SH-SY5Y (cell line): Measurements from ENCODE around the gene CTCFL.

Source experiments
- GATA2 ChIP-seq: IDR thresholded peaks from 2 replicates; pipeline ENCODE4 v1.6.1; 2011; ENCODE audit warnings: mild to moderate bottlenecking, low read depth, low read length
- GATA3 ChIP-seq: IDR thresholded peaks from 2 replicates; pipeline ENCODE4 v1.6.1; 2011; ENCODE audit warnings: low read depth, mild to moderate bottlenecking, low read length, moderate library complexity

DNA sequence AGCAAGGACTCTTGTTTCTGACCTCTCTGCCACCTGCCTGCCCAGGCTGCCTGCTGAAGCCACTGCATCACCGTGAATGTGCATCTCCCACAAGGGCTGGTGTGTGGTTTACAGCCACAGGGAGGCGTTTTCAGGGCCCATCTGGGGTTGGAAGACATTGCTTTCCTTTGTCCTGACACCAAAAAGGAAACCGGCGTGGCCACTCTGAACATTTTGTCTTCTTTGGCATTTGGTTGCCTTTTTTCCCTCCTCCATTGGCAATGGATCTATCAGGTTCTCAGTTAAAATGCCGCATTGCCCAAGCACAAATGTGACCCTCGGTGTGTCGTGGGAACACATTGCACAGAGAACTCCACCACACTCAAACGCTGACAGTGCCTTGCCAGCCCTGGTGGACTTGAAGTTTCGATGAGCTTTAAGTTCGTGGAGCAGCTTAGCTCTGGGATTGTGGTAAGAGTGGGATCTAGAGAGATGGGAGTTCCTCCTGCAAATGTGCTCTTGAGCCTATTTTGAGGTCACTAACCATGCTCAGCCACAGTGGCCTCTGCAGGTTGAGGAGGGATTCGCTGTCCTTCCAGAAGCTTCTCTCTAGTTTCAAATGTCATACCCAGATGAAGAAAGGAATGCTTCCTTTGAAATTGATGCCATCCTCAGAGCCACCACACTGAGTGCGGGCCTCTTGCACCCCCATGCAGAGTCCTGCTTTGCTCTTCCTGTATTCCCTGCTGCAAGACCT lies 21.2 kb upstream of the CTCFL start:
- TF ChIP-seq GATA2 (no peak), GATA3 (no peak)
